Activated B cell treated with CpG ODN at 0.5 μM for 24 hours (primary cell): ENCODE measurements around the gene RNF10. TPM values are rescaled to one million over a fixed set of nuclear protein-coding genes. Genes with fewer than 3 reads are reported as not detected.
"Not testable (repeated sequence)": the region's sequence is repeated elsewhere in the genome, so short reads cannot be mapped to it uniquely, and the experiment has no call there.

Experiments
- ATAC-seq: fragments of 200-7000 bp; cut with Tn5 transposase; one replicate; pipeline ENCODE4 v1.10.0; 2021; ENCODE audit warnings: low read depth, mild to moderate bottlenecking, moderate library complexity
- CTCF ChIA-PET: fragments of 350-600 bp; sonication (Branson Sonifier 250); formaldehyde crosslinking; loops from one replicate; lab custom pipeline; 2021; ENCODE audit warnings: antibody characterized with exemption; lab: Charles Lee
- POLR2A ChIA-PET: fragments of 350-600 bp; sonication (Branson Sonifier 250); formaldehyde crosslinking; loops from one replicate; lab custom pipeline; 2021; ENCODE audit warnings: antibody characterized with exemption; lab: Charles Lee
- DNase-seq: peaks from one replicate; pipeline ENCODE4 v3.0.0; 2022
- H3K27ac Mint-ChIP-seq: one replicate; pipeline ENCODE4 v1.8.0; 2020; ENCODE audit warnings: mixed read lengths
- H3K27me3 Mint-ChIP-seq: one replicate; pipeline ENCODE4 v1.8.0; 2021; ENCODE audit warnings: mixed read lengths
- H3K36me3 Mint-ChIP-seq: one replicate; pipeline ENCODE4 v1.8.0; 2021; ENCODE audit warnings: low read depth, mixed read lengths
- H3K4me1 Mint-ChIP-seq: one replicate; pipeline ENCODE4 v1.8.0; 2021; ENCODE audit warnings: mixed read lengths
- H3K4me3 Mint-ChIP-seq: one replicate; pipeline ENCODE4 v1.8.0; 2020; ENCODE audit warnings: mild to moderate bottlenecking, mixed read lengths
- H3K9me3 Mint-ChIP-seq: one replicate; pipeline ENCODE4 v1.8.0; 2020; ENCODE audit warnings: mixed read lengths
- CTCF ChIP-seq: fragments of 200-600 bp; IDR thresholded peaks from one replicate; pipeline ENCODE4 v1.8.0; 2022; ENCODE audit warnings: antibody characterized with exemption, mild to moderate bottlenecking
- intact Hi-C: fragments of 100-400 bp; cut with micrococcal nuclease; formaldehyde crosslinking; loops from one replicate; pipeline ENCODE4 v1.15.1; 2024
- total RNA-seq: library from RNA; stranded (reverse); gene quantifications from 2 replicates; pipeline ENCODE4 v1.2.3, GENCODE V29; 2022

The RNF10 gene
- total RNA-seq, 1 donor from 2014 or later, result 180 TPM

- peaks cover 12% of the 10 kb centered on the region for H3K27me3 Mint-ChIP-seq
- POLR2A ChIA-PET, result no interaction called here
Measured at GRCh38 chr12:120599672-120600552, 65.8 kb downstream of the RNF10 start.

GRCh38 chr12:120602416-120602815, 68.3 kb downstream of the RNF10 start:
- H3K9me3 Mint-ChIP-seq, H3K27ac Mint-ChIP-seq, H3K36me3 Mint-ChIP-seq, H3K4me3 Mint-ChIP-seq, ATAC-seq, intact Hi-C loops, DNase-seq, H3K4me1 Mint-ChIP-seq: not testable (repeated sequence)
- peaks cover 12% of the 10 kb centered on the region for H3K27me3 Mint-ChIP-seq
- ChIA-PET POLR2A (interaction anchor here (0.7 kb wide), 2 partner anchors 135 to 252 kb away, joined by 8 to 10 read pairs; no protein-coding TSS in a partner anchor), CTCF (interaction anchor here (0.8 kb wide), 1 partner anchor 342 kb away, joined by 3 read pairs; no protein-coding TSS in a partner anchor)

More at GRCh38 chr12:120599672-120600552, 65.8 kb downstream of the RNF10 start:
- TF ChIP-seq CTCF, result no peak
- Mint-ChIP-seq H3K4me1 (no peaks in the 10 kb centered on the region), H3K9me3 (no peaks in the 10 kb centered on the region), H3K4me3 (no peak overlapping the region), H3K27ac (no peak overlapping the region), H3K36me3 (no peaks in the 10 kb centered on the region)
- CTCF ChIA-PET, result no interaction called here
- ATAC-seq, result no peak
- no peak for DNase-seq
- intact Hi-C loops, result no loop called here

GRCh38 chr12:120610560-120610959, 76.4 kb downstream of the RNF10 start:
- ChIA-PET CTCF (no interaction called here), POLR2A (no interaction called here)
- intact Hi-C loops, result no loop called here
- no peaks in the 10 kb centered on the region for H3K36me3 Mint-ChIP-seq
- no peak overlapping the region for H3K27ac Mint-ChIP-seq
- no peaks in the 10 kb centered on the region for H3K4me1 Mint-ChIP-seq
- H3K27me3 Mint-ChIP-seq, result peaks cover 3% of the 10 kb centered on the region
- no peak overlapping the region for H3K4me3 Mint-ChIP-seq
- no peaks in the 10 kb centered on the region for H3K9me3 Mint-ChIP-seq
- no peak for TF ChIP-seq CTCF
- DNase-seq (no peak), ATAC-seq (no peak)

GRCh38 chr12:120611534-120611933, 77.4 kb downstream of the RNF10 start:
- intact Hi-C loops, H3K27ac Mint-ChIP-seq, H3K4me3 Mint-ChIP-seq, ATAC-seq, DNase-seq, CTCF ChIA-PET, H3K36me3 Mint-ChIP-seq, H3K4me1 Mint-ChIP-seq, H3K9me3 Mint-ChIP-seq, H3K27me3 Mint-ChIP-seq, POLR2A ChIA-PET: not testable (repeated sequence)

GRCh38 chr12:120614848-120615247, 80.7 kb downstream of the RNF10 start:
- intact Hi-C loops, result no loop called here
- no peak for ATAC-seq
- H3K4me3 Mint-ChIP-seq, result no peak overlapping the region
- no peak overlapping the region for H3K27ac Mint-ChIP-seq
- H3K4me1 Mint-ChIP-seq, result no peaks in the 10 kb centered on the region
- no peaks in the 10 kb centered on the region for H3K36me3 Mint-ChIP-seq
- CTCF ChIA-PET, result no interaction called here
- POLR2A ChIA-PET, result no interaction called here
- H3K27me3 Mint-ChIP-seq, result peaks cover 20% of the 10 kb centered on the region
- no peak for DNase-seq
- TF ChIP-seq CTCF, result no peak
- peaks cover 2% of the 10 kb centered on the region for H3K9me3 Mint-ChIP-seq

GRCh38 chr12:120617193-120617592, 83.0 kb downstream of the RNF10 start:
- H3K9me3 Mint-ChIP-seq, H3K4me1 Mint-ChIP-seq, H3K36me3 Mint-ChIP-seq, CTCF ChIA-PET, ATAC-seq, DNase-seq, intact Hi-C loops, H3K27ac Mint-ChIP-seq, H3K4me3 Mint-ChIP-seq, POLR2A ChIA-PET: not testable (repeated sequence)
- peaks cover 28% of the 10 kb centered on the region for H3K27me3 Mint-ChIP-seq

GRCh38 chr12:120617767-120618166, 83.6 kb downstream of the RNF10 start:
- H3K27ac Mint-ChIP-seq, H3K9me3 Mint-ChIP-seq, POLR2A ChIA-PET, ATAC-seq, H3K4me1 Mint-ChIP-seq, H3K36me3 Mint-ChIP-seq, CTCF ChIA-PET, DNase-seq, intact Hi-C loops, H3K4me3 Mint-ChIP-seq: not testable (repeated sequence)
- peaks cover 28% of the 10 kb centered on the region for H3K27me3 Mint-ChIP-seq
